22Rv1 (cell line): ENCODE results near the gene NOL4L.

Experiments
- ZFX ChIP-seq: fragments of 450-650 bp; IDR thresholded peaks from 2 replicates; pipeline ENCODE4 v1.6.1; 2017; ENCODE audit warnings: antibody characterized with exemption, borderline replicate concordance
- TF ChIP-seq, protein P1 (sequence below): fragments of 450-650 bp; IDR thresholded peaks from 2 replicates; pipeline ENCODE4 v1.5.1; 2017; ENCODE audit warnings: mild to moderate bottlenecking

DNA sequence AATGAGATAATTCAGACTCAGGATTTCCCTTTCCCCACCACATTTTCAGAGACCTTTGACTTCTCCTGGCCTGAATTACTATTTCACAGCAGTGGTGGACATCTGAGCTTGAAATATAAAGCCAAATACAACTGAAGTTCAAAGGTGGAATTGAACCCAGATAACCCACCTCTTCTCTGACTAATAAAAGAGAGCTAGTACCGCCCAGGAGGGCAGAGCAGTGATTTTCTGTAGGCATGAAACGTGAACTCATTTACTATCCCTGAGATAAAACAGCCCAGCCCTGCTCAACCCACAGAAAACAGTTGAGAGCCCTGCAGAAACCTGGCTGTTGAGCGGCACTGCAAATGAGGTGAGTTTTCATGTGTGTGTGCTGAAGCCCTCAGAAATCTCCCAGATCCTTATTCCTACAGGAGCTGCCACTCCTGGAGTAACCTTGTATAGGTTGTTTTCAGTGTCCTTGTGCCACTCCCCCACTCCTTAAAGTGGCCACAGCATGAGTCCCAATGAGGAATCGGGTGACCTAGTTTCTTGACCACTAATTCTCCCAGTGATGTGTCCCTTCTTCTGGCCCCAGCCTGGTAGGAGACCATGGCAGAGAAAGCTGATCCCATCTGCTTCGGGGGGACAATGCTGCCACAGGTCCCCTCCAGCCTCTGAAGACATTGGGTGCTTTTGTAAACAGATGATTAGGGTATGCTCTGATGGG, 99.2 kb downstream of the NOL4L start:
- TF ChIP-seq, protein P1, sequence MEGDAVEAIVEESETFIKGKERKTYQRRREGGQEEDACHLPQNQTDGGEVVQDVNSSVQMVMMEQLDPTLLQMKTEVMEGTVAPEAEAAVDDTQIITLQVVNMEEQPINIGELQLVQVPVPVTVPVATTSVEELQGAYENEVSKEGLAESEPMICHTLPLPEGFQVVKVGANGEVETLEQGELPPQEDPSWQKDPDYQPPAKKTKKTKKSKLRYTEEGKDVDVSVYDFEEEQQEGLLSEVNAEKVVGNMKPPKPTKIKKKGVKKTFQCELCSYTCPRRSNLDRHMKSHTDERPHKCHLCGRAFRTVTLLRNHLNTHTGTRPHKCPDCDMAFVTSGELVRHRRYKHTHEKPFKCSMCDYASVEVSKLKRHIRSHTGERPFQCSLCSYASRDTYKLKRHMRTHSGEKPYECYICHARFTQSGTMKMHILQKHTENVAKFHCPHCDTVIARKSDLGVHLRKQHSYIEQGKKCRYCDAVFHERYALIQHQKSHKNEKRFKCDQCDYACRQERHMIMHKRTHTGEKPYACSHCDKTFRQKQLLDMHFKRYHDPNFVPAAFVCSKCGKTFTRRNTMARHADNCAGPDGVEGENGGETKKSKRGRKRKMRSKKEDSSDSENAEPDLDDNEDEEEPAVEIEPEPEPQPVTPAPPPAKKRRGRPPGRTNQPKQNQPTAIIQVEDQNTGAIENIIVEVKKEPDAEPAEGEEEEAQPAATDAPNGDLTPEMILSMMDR: no peak
- TF ChIP-seq ZFX: no peak
